IMR-90 (cell line): ENCODE results near the gene RNF38. TPM values are rescaled to one million over a fixed set of nuclear protein-coding genes. Genes with fewer than 3 reads are reported as not detected.

Experiments
- ATAC-seq: fragments of 200-7000 bp; cut with Tn5 transposase; 2 replicates; pipeline ENCODE4 v1.9.1; 2020; ENCODE audit warnings: low read depth, mild to moderate bottlenecking, moderate library complexity
- BruUV-seq: library from RNA; stranded (reverse); fragments of 400-500 nt; replicated peaks from 2 replicates; lab custom pipeline; 2021; lab: Mats Ljungman, UMichigan
- CTCF ChIA-PET: fragments of 300-600 bp; formaldehyde crosslinking; extraction: SDS; loops from one replicate; lab custom pipeline; 2021; ENCODE audit warnings: antibody characterized with exemption; lab: Yijun Ruan, JAX
- POLR2A ChIA-PET: fragments of 300-600 bp; sonication (Branson Sonifier 250); formaldehyde crosslinking; loops from one replicate; lab custom pipeline; 2022; ENCODE audit warnings: antibody characterized with exemption; ENCODE audit not compliant: unreplicated experiment; lab: Charles Lee
- DNase-seq: peaks from one replicate; pipeline ENCODE4 v3.0.0; 2013
- H2AFZ ChIP-seq: replicated peaks from 2 replicates; pipeline ENCODE3; 2013; ENCODE audit warnings: low read length, mild to moderate bottlenecking; ENCODE audit not compliant: poor library complexity
- H2AK5ac ChIP-seq: 2 replicates; pipeline ENCODE4 v1.6.1; 2013; ENCODE audit warnings: low read depth, low read length, inconsistent platforms
- H2AK9ac ChIP-seq: replicated peaks from 2 replicates; pipeline ENCODE3; 2013; ENCODE audit warnings: mild to moderate bottlenecking, low read depth, low read length, moderate library complexity; ENCODE audit not compliant: poor library complexity
- H2BK120ac ChIP-seq: 2 replicates; pipeline ENCODE4 v1.6.1; 2013; ENCODE audit warnings: low read depth, low read length, inconsistent platforms
- H2BK15ac ChIP-seq: 3 replicates; pipeline ENCODE4 v1.6.1; 2013; ENCODE audit warnings: low read depth, low read length, inconsistent platforms
- H2BK20ac ChIP-seq: 2 replicates; pipeline ENCODE4 v1.6.1; 2013; ENCODE audit warnings: low read depth, mild to moderate bottlenecking, inconsistent platforms, low read length, moderate library complexity
- H2BK5ac ChIP-seq: 2 replicates; pipeline ENCODE4 v1.6.1; 2013; ENCODE audit warnings: mild to moderate bottlenecking, low read depth, low read length, inconsistent platforms; ENCODE audit not compliant: poor library complexity, severe bottlenecking
- H3K14ac ChIP-seq: replicated peaks from 2 replicates; pipeline ENCODE4 v1.6.1; 2013; ENCODE audit warnings: low read depth, low read length, inconsistent platforms
- H3K18ac ChIP-seq: 2 replicates; pipeline ENCODE4 v1.6.1; 2013; ENCODE audit warnings: low read depth, low read length, control low read depth
- H3K23ac ChIP-seq: 2 replicates; pipeline ENCODE4 v1.6.1; 2013; ENCODE audit warnings: low read depth, low read length, inconsistent platforms
- H3K27ac ChIP-seq: 2 replicates; pipeline ENCODE4 v1.5.1; 2013; ENCODE audit warnings: mild to moderate bottlenecking, control low read depth, low read length; ENCODE audit not compliant: insufficient read depth
- H3K27me3 ChIP-seq: 2 replicates; pipeline ENCODE4 v1.6.1; 2013; ENCODE audit warnings: low read length; ENCODE audit not compliant: control insufficient read depth, insufficient read depth
- H3K36me3 ChIP-seq: 2 replicates; pipeline ENCODE4 v1.6.1; 2013; ENCODE audit warnings: low read length, mixed read lengths; ENCODE audit not compliant: control insufficient read depth, insufficient read depth
- H3K4ac ChIP-seq: 2 replicates; pipeline ENCODE4 v1.6.1; 2013; ENCODE audit warnings: low read depth, low read length, inconsistent platforms
- H3K4me1 ChIP-seq: 2 replicates; pipeline ENCODE4 v1.6.1; 2013; ENCODE audit warnings: low read length, mixed read lengths; ENCODE audit not compliant: control insufficient read depth, insufficient read depth
- H3K4me2 ChIP-seq: 2 replicates; pipeline ENCODE4 v1.6.1; 2013; ENCODE audit warnings: low read depth, mild to moderate bottlenecking, control low read depth, low read length, moderate library complexity
- H3K4me3 ChIP-seq: 2 replicates; pipeline ENCODE4 v1.5.1; 2013; ENCODE audit warnings: low read depth, mild to moderate bottlenecking, control low read depth, low read length, moderate library complexity; ENCODE audit not compliant: insufficient read depth
- H3K56ac ChIP-seq: 2 replicates; pipeline ENCODE4 v1.6.1; 2013; ENCODE audit warnings: low read length, inconsistent platforms; ENCODE audit not compliant: insufficient read depth; ENCODE audit errors: extremely low read depth
- H3K79me1 ChIP-seq, 2 experiments: 2 replicates each; pipeline ENCODE4 v1.6.1; 2013; ENCODE audit warnings: low read length in 2 of 2, inconsistent platforms in 1 of 2, low read depth in 1 of 2
- H3K9ac ChIP-seq: 2 replicates; pipeline ENCODE4 v1.6.1; 2013; ENCODE audit warnings: low read depth, low read length, control low read depth
- H3K9me1 ChIP-seq: 2 replicates; pipeline ENCODE4 v1.6.1; 2013; ENCODE audit warnings: low read length, inconsistent platforms; ENCODE audit not compliant: insufficient read depth
- H3K9me3 ChIP-seq: 2 replicates; pipeline ENCODE4 v1.6.1; 2013; ENCODE audit warnings: low read length; ENCODE audit not compliant: control insufficient read depth, insufficient read depth
- H4K20me1 ChIP-seq: 2 replicates; pipeline ENCODE4 v1.6.1; 2013; ENCODE audit warnings: low read length, inconsistent platforms; ENCODE audit not compliant: insufficient read depth
- H4K5ac ChIP-seq: 2 replicates; pipeline ENCODE4 v1.6.1; 2013; ENCODE audit warnings: mild to moderate bottlenecking, low read depth, low read length, control low read depth
- H4K8ac ChIP-seq, 2 experiments: 2 replicates each; pipeline ENCODE4 v1.6.1; 2013; ENCODE audit warnings: low read depth in 2 of 2, low read length in 2 of 2, control low read depth in 1 of 2, inconsistent platforms in 1 of 2
- H4K91ac ChIP-seq: 2 replicates; pipeline ENCODE4 v1.6.1; 2013; ENCODE audit warnings: low read depth, low read length, inconsistent platforms; ENCODE audit not compliant: insufficient read depth
- MXI1 ChIP-seq: IDR thresholded peaks from 2 replicates; pipeline ENCODE4 v1.6.1; 2012; ENCODE audit warnings: low read depth, mild to moderate bottlenecking, low read length, moderate library complexity, borderline replicate concordance
- WGBS, 2 experiments: methylation state at CpG; one replicate each; pipeline versions ENCODE4 v1.1.5 to v1.1.7; 2013; ENCODE audit warnings: missing lambda C conversion rate in 2 of 2; ENCODE audit not compliant: insufficient read length in 1 of 2; ENCODE audit errors: extremely low coverage in 2 of 2; 5-methylcytosine and 5-hydroxymethylcytosine counted together
- dilution Hi-C: fragments of 300-500 bp; cut with HindIII; formaldehyde crosslinking; loops from one replicate; pipeline ENCODE4 v1.14.3; 2018; ENCODE audit warnings: low sequenced_read_pairs; ENCODE audit not compliant: unreplicated experiment
- in situ Hi-C: fragments of 300-500 bp; cut with MboI; formaldehyde crosslinking; loops from 3 replicates; pipeline ENCODE4 v1.14.3; 2019; ENCODE audit warnings: low sequenced_read_pairs, inconsistent platforms, mixed read lengths
- intact Hi-C: fragments of 100-400 bp; cut with micrococcal nuclease; formaldehyde crosslinking; loops from 2 replicates; pipeline ENCODE4 v1.10.0; 2022
- polyA plus RNA-seq, 3 experiments: library from polyadenylated mRNA; depleted of rRNA; stranded (reverse); fragments of >200 nt; gene quantifications; 2 replicates each; pipeline ENCODE4 v1.2.3, GENCODE V29; 2012; ENCODE audit warnings: low replicate concordance in 1 of 3
- total RNA-seq: library from RNA; depleted of rRNA; stranded (reverse); fragments of >200 nt; gene quantifications from 2 replicates; pipeline ENCODE4 v1.2.3, GENCODE V29; 2012
- TF ChIP-seq, protein P1 (sequence below): fragments of 150-350 bp; IDR thresholded peaks from 2 replicates; pipeline ENCODE4 v1.6.1; 2016; ENCODE audit warnings: low read depth, mild to moderate bottlenecking, low read length, moderate library complexity, borderline replicate concordance

Gene RNF38
- total and polyA plus RNA-seq, 2 of the 4 experiments (the other 2 are of a cell fraction): 8.8 to 11.2 TPM

DNA sequence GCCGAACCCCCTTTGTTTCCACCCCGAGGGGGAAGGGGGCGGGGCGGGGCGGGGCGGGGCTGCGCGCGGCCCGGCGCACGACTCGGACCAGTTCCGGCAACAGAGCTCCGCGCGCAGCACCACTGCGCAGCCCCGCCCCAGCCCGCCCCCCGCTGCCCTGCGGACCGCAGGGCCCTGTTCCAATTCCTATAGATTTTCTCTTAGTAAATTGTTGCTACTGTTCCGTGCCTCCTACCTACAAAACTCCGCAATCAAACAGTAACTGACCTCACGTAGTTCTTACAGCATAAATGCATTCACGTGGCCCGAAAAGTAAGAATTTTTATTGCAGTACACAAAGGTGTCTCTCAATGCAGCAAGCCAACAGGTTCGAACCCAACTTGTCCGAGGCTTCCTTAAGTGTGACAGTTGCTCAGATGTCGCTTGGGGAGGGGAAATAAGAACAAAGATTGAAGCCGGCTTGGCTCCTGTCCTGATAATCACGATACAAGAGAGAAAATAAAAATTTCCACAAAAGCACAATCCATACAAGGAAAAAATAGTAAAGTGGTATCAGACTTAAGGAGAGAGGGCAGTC, 1.2 kb upstream of the RNF38 start:
- peak overlapping the region; percentile 87 for H3K4me2 ChIP-seq
- dilution Hi-C loops (no loop called here), in situ Hi-C loops (loop anchor here (10.0 kb wide), 1 partner anchor 324 kb away; no protein-coding TSS in a partner anchor), intact Hi-C loops (loop anchor here (2.0 to 10.0 kb wide), 2 partner anchors 152 to 454 kb away; no protein-coding TSS in a partner anchor)
- H3K79me1 ChIP-seq: peaks cover 21 to 47% of the 10 kb centered on the region in 2 experiments
- no peak overlapping the region for H2BK15ac ChIP-seq
- peak overlapping the region; percentile 95 for H3K14ac ChIP-seq
- peak overlapping the region; percentile 94 for H4K5ac ChIP-seq
- peak overlapping the region; percentile 99 for H2AFZ ChIP-seq
- H2BK20ac ChIP-seq: no peak overlapping the region
- H3K23ac ChIP-seq: peak overlapping the region; percentile 3; the same call in 1 of the 2 replicates
- peak overlapping the region; percentile 97 for H3K27ac ChIP-seq
- no peaks in the 10 kb centered on the region; the same call in 1 of the 2 replicates for H3K36me3 ChIP-seq
- peak overlapping the region; percentile 95 for H2BK5ac ChIP-seq
- ATAC-seq (peak; percentile 86), DNase-seq (peak; percentile 61)
- H3K9ac ChIP-seq: peak overlapping the region; percentile 93
- peak overlapping the region; percentile 92 for H2AK9ac ChIP-seq
- H3K56ac ChIP-seq: peak overlapping the region; percentile 53; the same call in 1 of the 2 replicates
- H4K20me1 ChIP-seq: peaks cover 31% of the 10 kb centered on the region
- no peak overlapping the region for H2AK5ac ChIP-seq
- peaks cover 2% of the 10 kb centered on the region; the same call in 1 of the 2 replicates for H3K4me1 ChIP-seq
- ChIA-PET POLR2A (interaction anchor here (0.5 to 0.7 kb wide), 2 partner anchors 81 to 85 kb away, joined by 3 to 6 read pairs; no protein-coding TSS in a partner anchor), CTCF (no interaction called here)
- H3K9me3 ChIP-seq: no peaks in the 10 kb centered on the region
- TF ChIP-seq, protein P1, sequence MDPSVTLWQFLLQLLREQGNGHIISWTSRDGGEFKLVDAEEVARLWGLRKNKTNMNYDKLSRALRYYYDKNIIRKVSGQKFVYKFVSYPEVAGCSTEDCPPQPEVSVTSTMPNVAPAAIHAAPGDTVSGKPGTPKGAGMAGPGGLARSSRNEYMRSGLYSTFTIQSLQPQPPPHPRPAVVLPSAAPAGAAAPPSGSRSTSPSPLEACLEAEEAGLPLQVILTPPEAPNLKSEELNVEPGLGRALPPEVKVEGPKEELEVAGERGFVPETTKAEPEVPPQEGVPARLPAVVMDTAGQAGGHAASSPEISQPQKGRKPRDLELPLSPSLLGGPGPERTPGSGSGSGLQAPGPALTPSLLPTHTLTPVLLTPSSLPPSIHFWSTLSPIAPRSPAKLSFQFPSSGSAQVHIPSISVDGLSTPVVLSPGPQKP: no peak
- TF ChIP-seq MXI1: 0 out of 2 replicates have a peak, but pooled peaks have one; percentile 3
- no peaks in the 10 kb centered on the region for H3K27me3 ChIP-seq
- peak overlapping the region; percentile 86 for H4K91ac ChIP-seq
- H3K4me3 ChIP-seq: peak overlapping the region; percentile 65
- no TSS peak for BruUV-seq
- WGBS, 2 experiments: 7% methylated on average over 3 of the region's 33 CpGs; no CpG with 5 or more reads in 1 of the 2 experiments
- peak overlapping the region; percentile 56; the same call in 1 of the 2 replicates for H2BK120ac ChIP-seq
- H3K4ac ChIP-seq: peak overlapping the region; percentile 51
- H3K18ac ChIP-seq: peak overlapping the region; percentile 89
- H3K9me1 ChIP-seq: no peaks in the 10 kb centered on the region; the same call in 1 of the 2 replicates
- H4K8ac ChIP-seq: peak overlapping the region; percentile 77 to 92
